Glutamatergic neuron (in vitro differentiated cells): ENCODE results near the gene ISM1. TPM values are rescaled to one million over a fixed set of nuclear protein-coding genes. Genes with fewer than 3 reads are reported as not detected.

Experiments
- DNase-seq: peaks from one replicate; pipeline ENCODE4 v3.0.0; 2022
- H3K27ac Mint-ChIP-seq: one replicate; pipeline ENCODE4 v1.8.0; 2020; ENCODE audit warnings: mild to moderate bottlenecking, mixed read lengths, inconsistent platforms; ENCODE audit not compliant: unreplicated experiment
- H3K27me3 Mint-ChIP-seq: one replicate; pipeline ENCODE4 v1.8.0; 2020; ENCODE audit warnings: mild to moderate bottlenecking, moderate library complexity, mixed read lengths, inconsistent platforms; ENCODE audit not compliant: unreplicated experiment
- H3K36me3 Mint-ChIP-seq: one replicate; pipeline ENCODE4 v1.8.0; 2020; ENCODE audit warnings: mild to moderate bottlenecking, mixed read lengths, inconsistent platforms; ENCODE audit not compliant: unreplicated experiment
- H3K4me1 Mint-ChIP-seq: one replicate; pipeline ENCODE4 v1.8.0; 2020; ENCODE audit warnings: mild to moderate bottlenecking, low read depth, mixed read lengths, inconsistent platforms; ENCODE audit not compliant: unreplicated experiment
- H3K4me3 Mint-ChIP-seq: one replicate; pipeline ENCODE4 v1.8.0; 2020; ENCODE audit warnings: mild to moderate bottlenecking, mixed read lengths, inconsistent platforms; ENCODE audit not compliant: unreplicated experiment
- H3K9me3 Mint-ChIP-seq: one replicate; pipeline ENCODE4 v1.8.0; 2020; ENCODE audit warnings: mild to moderate bottlenecking, moderate library complexity, mixed read lengths, inconsistent platforms; ENCODE audit not compliant: unreplicated experiment
- total RNA-seq: library from RNA; stranded (reverse); fragmentation: NEBNext Ultra II Directional; extraction: Animal tissue kit (Norgen Biotek cat#: 25700); gene quantifications from one replicate; pipeline ENCODE4 v1.2.1, GENCODE V29; 2021; ENCODE audit not compliant: unreplicated experiment
- TF ChIP-seq, protein P1 (sequence below): fragments of 200-600 bp; sonication (generic); IDR thresholded peaks from one replicate; pipeline ENCODE4 v1.5.0; 2021; ENCODE audit not compliant: partially characterized antibody, unreplicated experiment

The ISM1 gene
- total RNA-seq, 1 donor from 2014 or later = 0.32 TPM

DNA sequence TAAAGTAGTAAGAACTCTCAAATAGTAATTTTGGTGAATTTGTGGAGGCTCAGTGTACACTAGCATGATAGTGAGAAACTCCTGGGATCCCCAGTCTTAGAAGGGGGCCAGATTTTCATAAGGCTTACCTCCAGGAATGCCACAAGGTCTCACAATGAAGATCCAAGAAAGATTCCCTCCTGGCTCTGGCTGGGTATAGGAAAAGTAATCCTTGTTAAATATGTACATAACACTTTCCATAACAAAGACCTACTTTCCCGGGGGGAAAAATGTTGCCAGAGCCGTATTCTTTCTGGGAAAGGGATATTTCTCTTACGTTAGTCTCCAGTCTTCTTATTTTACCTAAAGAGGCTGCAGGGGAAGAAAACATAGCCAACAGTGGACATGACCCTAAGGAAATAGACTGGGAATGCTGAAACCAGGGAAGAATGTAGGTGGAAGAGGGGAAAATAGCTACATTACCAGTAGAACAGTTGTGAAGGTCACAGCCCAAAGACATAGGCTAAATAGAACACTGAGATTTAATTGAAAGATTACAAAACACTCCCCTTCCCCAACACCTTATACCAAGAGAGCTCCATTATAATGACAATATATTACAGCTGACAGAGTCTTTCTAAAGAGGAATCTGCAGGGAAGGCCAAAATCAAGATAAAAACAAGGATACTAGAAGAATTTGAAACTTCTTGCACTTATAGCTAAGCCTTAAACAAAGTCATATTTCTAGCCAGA, 34.9 kb upstream of the ISM1 start:
- no peak for DNase-seq
- Mint-ChIP-seq H3K27ac (no peak overlapping the region), H3K27me3 (no peaks in the 10 kb centered on the region), H3K4me3 (no peak overlapping the region), H3K9me3 (peaks cover 3% of the 10 kb centered on the region), H3K36me3 (peaks cover 8% of the 10 kb centered on the region), H3K4me1 (no peaks in the 10 kb centered on the region)
- TF ChIP-seq, protein P1, sequence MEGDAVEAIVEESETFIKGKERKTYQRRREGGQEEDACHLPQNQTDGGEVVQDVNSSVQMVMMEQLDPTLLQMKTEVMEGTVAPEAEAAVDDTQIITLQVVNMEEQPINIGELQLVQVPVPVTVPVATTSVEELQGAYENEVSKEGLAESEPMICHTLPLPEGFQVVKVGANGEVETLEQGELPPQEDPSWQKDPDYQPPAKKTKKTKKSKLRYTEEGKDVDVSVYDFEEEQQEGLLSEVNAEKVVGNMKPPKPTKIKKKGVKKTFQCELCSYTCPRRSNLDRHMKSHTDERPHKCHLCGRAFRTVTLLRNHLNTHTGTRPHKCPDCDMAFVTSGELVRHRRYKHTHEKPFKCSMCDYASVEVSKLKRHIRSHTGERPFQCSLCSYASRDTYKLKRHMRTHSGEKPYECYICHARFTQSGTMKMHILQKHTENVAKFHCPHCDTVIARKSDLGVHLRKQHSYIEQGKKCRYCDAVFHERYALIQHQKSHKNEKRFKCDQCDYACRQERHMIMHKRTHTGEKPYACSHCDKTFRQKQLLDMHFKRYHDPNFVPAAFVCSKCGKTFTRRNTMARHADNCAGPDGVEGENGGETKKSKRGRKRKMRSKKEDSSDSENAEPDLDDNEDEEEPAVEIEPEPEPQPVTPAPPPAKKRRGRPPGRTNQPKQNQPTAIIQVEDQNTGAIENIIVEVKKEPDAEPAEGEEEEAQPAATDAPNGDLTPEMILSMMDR = no peak

DNA sequence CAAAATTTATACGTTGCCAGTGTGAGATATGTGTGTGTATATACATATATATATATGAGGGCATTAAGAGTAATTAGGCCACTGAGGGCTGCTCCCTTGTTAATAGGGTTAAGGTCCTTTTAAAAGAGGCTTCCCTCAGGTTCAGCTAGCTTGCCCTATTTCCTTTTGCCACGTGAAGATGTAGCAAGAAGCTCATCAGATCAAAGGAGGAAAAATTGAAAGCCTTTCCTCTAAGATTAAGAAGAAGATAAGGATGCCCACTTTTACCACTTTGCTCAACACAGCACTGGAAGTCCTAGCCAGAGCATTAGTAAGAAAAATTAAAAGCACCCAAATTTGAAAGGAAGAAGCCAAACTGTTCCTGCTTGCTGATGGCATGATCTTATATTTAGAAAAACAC, 33.2 kb upstream of the ISM1 start:
- Mint-ChIP-seq H3K27me3 (no peaks in the 10 kb centered on the region), H3K4me3 (no peak overlapping the region), H3K9me3 (peaks cover 3% of the 10 kb centered on the region), H3K27ac (no peak overlapping the region), H3K4me1 (no peaks in the 10 kb centered on the region), H3K36me3 (peaks cover 8% of the 10 kb centered on the region)
- no peak for DNase-seq
- TF ChIP-seq, protein P1 = no peak

DNA sequence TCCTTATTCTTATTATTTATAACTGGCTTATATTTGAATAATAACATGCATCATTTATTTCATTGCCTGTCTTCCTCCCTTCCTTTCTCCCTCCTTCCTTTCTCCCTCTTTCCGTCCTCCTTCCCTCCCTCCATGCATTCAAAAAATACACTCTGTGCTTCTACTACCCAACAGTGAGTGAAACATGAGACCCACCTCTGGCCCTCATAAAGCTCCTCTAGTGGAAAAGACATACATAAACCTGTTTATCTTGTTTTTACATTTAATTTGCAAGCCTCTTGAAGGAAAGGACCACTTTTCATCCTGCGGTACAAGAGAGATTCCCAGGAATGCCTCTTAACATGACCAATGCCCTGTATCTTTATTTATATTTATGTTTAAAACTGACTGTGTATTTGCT, 21.8 kb upstream of the ISM1 start:
- no peaks in the 10 kb centered on the region for H3K9me3 Mint-ChIP-seq
- no peak overlapping the region for H3K4me3 Mint-ChIP-seq
- TF ChIP-seq, protein P1 = no peak
- no peak for DNase-seq
- peaks cover 6% of the 10 kb centered on the region for H3K4me1 Mint-ChIP-seq
- H3K27ac Mint-ChIP-seq = no peak overlapping the region
- H3K36me3 Mint-ChIP-seq = no peaks in the 10 kb centered on the region
- H3K27me3 Mint-ChIP-seq = no peaks in the 10 kb centered on the region

DNA sequence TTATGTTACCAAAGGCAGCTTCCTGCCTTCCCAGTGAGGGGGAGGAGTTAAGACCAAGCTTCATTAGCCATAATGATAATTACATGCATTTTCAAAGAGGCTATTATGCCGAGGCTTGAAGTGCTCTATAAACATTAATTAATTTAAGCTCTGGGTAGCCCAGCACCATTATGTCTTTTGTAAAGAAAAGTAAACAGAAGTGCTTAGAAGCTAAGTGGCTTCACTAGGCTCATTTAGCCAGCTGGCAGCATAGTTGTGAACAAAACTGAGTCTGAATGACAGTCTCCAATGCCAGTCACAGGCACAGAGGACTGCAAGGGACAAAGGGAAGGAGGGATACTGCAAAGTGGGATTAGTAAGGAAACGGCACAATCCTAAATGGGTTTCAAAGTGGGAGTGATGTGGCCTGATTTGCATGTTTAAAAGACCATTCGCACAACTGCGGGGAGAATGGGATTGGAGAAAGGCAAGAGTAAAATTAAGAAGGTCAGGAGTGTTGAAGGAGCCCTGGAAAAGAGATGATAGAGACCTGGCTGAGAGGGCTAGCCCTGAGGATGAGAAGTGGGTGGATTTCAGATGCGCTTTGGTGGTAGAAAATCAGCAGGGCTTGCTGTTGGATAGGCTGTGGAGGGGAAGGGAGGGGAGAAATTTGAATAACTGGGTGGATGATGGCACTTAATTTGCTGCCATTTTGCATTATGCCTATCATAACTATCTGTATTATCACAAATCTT, 20.1 kb upstream of the ISM1 start:
- H3K27me3 Mint-ChIP-seq = no peaks in the 10 kb centered on the region
- peaks cover 6% of the 10 kb centered on the region for H3K4me1 Mint-ChIP-seq
- no peak for DNase-seq
- no peaks in the 10 kb centered on the region for H3K9me3 Mint-ChIP-seq
- H3K4me3 Mint-ChIP-seq = no peak overlapping the region
- TF ChIP-seq, protein P1 = no peak
- H3K36me3 Mint-ChIP-seq = no peaks in the 10 kb centered on the region
- peak overlapping the region; percentile 67 for H3K27ac Mint-ChIP-seq

DNA sequence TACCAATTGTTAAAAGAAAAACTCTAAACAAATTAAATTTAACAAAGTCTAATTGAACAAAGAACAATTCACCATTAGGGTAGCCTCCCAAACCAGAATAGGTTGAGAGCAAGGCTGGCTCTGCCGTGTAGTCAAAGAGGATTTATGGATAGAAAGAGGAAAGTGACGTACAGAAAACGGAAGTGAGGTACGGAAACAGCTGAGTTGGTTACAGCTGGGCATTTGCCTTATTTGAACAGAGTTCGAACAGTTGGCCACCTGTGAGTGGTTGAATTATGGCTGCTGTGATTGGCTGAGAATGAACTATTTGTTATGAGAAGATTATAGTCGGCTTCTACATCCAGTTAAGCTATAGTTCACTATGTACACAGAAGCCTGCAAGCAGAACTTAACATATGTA, 18.5 kb upstream of the ISM1 start:
- Mint-ChIP-seq H3K27ac (no peak overlapping the region), H3K36me3 (no peaks in the 10 kb centered on the region), H3K9me3 (no peaks in the 10 kb centered on the region), H3K27me3 (no peaks in the 10 kb centered on the region), H3K4me1 (peaks cover 6% of the 10 kb centered on the region), H3K4me3 (no peak overlapping the region)
- DNase-seq = no peak
- TF ChIP-seq, protein P1 = no peak
